ENCODE data around the gene TYR. TPM values are rescaled to one million over a fixed set of nuclear protein-coding genes. Genes with fewer than 3 reads are reported as not detected.
"Not testable (repeated sequence)": the region's sequence is repeated elsewhere in the genome, so short reads cannot be mapped to it uniquely, and the experiment has no call there.

TYR gene
- polyA plus RNA-seq, 3 donors from 2014 or later: not detected

DNA sequence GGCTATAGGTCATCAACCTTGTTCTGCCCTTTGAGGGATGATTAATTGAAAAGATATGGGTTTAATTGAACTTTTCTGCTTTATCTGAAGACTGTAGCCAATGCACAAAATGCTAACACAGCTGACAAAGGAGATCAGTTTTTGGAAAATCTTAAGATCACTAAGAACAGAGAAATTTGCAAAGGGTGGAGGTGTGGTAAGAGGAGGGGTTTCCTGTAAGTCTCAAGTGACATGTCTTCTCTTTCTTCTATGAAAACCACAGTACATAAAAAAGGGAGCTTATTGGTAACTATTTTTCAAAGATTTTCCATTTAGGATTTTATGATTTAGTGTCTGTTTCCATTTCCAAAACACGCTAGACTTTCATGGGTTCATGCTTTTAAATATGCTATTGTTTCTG, 108.9 kb downstream of the TYR start:
- H3K9me3 Mint-ChIP-seq: peaks cover 0 to 31% (median 12%) of the 10 kb centered on the region in 6 donors
- H3K36me3 Mint-ChIP-seq; H3K4me1 Mint-ChIP-seq; DNase-seq; H3K27ac Mint-ChIP-seq; H3K27me3 Mint-ChIP-seq (ENCODE audit: low read depth in 3 of 3): not testable (repeated sequence)
- peak overlapping the region in 1 of 5 donors; percentile 48 for H3K4me3 Mint-ChIP-seq

DNA sequence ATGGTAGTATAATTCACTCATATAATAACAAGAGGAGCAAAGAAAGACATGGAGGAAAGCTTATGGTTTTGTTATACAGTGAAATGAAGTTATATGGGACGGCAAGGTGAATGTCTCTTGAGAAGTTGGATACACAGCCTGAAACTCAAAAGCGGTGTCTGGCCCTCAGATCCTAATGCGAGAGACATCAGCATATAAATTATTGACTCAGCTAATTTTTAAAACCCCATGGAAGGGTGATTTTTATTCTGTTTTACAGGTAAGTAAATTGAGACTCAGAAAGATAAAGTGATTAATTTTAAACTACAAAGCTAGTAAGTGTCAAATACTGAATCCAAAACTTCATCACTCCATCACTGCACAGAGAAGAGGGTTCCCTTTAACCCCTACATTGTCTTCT, 110.3 kb downstream of the TYR start:
- not testable (repeated sequence) for H3K36me3 Mint-ChIP-seq; H3K4me3 Mint-ChIP-seq; H3K27me3 Mint-ChIP-seq (ENCODE audit: low read depth in 3 of 3); H3K4me1 Mint-ChIP-seq; H3K27ac Mint-ChIP-seq; DNase-seq
- peaks cover 0 to 40% (median 8%) of the 10 kb centered on the region in 6 donors for H3K9me3 Mint-ChIP-seq

DNA sequence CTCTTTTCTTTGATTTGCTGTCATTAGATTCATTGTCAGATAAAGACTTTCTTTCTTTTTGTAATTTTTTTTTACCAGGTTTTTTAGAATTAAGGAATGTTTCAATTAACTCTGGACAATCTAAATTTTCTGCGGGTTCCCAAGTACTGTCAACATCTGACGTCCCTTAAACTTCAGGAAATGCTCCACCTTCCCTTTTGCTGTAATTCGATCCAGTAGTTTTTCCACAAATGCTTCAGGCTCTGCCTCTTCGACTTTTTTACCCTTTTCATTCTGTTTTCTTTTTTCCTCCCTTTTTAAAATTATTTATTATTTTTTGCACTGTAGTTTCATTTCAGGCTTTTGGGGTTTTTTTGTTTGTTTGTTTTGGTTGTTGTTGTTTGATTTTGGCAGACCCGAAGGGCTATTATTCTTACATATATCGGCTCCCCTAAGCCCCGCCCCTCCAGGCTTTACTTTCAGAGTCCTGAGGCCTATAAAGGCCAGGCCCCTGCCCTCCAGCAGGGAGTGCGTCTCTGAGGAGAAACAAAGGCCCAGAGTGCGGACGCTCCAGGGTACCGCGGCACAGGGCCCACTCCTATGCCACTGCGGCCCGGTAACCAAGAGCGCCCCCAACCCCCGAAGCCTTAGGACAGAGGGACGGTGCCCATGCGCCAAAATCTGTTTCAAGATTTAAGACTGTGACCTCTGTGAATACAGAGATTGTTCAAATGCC, 116.4 kb downstream of the TYR start:
- DNase-seq: no peak
- H3K27ac Mint-ChIP-seq: no peak overlapping the region
- H3K9me3 Mint-ChIP-seq: peaks cover 0 to 19% (median 5%) of the 10 kb centered on the region in 6 donors
- no peaks in the 10 kb centered on the region for H3K4me1 Mint-ChIP-seq
- no peak overlapping the region for H3K4me3 Mint-ChIP-seq
- H3K36me3 Mint-ChIP-seq: peaks cover 0 to 4% (median 0%) of the 10 kb centered on the region in 3 donors
- no peaks in the 10 kb centered on the region for H3K27me3 Mint-ChIP-seq (ENCODE audit: low read depth in 3 of 3)

DNA sequence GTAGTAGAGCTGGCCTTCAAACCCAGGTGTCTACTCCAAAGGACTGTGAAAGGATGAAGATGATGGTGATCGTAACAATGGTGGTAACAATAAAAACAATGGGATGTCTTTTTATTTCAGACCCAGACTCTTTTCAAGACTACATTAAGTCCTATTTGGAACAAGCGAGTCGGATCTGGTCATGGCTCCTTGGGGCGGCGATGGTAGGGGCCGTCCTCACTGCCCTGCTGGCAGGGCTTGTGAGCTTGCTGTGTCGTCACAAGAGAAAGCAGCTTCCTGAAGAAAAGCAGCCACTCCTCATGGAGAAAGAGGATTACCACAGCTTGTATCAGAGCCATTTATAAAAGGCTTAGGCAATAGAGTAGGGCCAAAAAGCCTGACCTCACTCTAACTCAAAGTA, 117.3 kb downstream of the TYR start:
- H3K36me3 Mint-ChIP-seq; H3K27ac Mint-ChIP-seq; H3K4me1 Mint-ChIP-seq; H3K27me3 Mint-ChIP-seq (ENCODE audit: low read depth in 3 of 3); DNase-seq; H3K4me3 Mint-ChIP-seq: not testable (repeated sequence)
- H3K9me3 Mint-ChIP-seq: peaks cover under 1 to 18% (median 5%) of the 10 kb centered on the region in 6 donors

GRCh38 chr11:89303029-89303428, 125.4 kb downstream of the TYR start:
- not testable (repeated sequence) for H3K4me1 Mint-ChIP-seq; DNase-seq; H3K27me3 Mint-ChIP-seq (ENCODE audit: low read depth in 3 of 3); H3K4me3 Mint-ChIP-seq; H3K36me3 Mint-ChIP-seq; H3K27ac Mint-ChIP-seq
- peaks cover 0 to 38% (median 7%) of the 10 kb centered on the region in 6 donors for H3K9me3 Mint-ChIP-seq

GRCh38 chr11:89308272-89308671, 130.6 kb downstream of the TYR start:
- not testable (repeated sequence) for H3K36me3 Mint-ChIP-seq; DNase-seq; H3K4me1 Mint-ChIP-seq; H3K4me3 Mint-ChIP-seq; H3K27ac Mint-ChIP-seq; H3K27me3 Mint-ChIP-seq (ENCODE audit: low read depth in 3 of 3)
- peaks cover 0 to 20% (median 2%) of the 10 kb centered on the region in 6 donors for H3K9me3 Mint-ChIP-seq

- H3K36me3 Mint-ChIP-seq; H3K27me3 Mint-ChIP-seq (ENCODE audit: low read depth in 3 of 3); DNase-seq; H3K4me3 Mint-ChIP-seq; H3K27ac Mint-ChIP-seq; H3K4me1 Mint-ChIP-seq: not testable (repeated sequence)
- peaks cover 0 to 20% (median 1%) of the 10 kb centered on the region in 6 donors for H3K9me3 Mint-ChIP-seq
Observed at GRCh38 chr11:89309321-89309985, 131.8 kb downstream of the TYR start.

DNA sequence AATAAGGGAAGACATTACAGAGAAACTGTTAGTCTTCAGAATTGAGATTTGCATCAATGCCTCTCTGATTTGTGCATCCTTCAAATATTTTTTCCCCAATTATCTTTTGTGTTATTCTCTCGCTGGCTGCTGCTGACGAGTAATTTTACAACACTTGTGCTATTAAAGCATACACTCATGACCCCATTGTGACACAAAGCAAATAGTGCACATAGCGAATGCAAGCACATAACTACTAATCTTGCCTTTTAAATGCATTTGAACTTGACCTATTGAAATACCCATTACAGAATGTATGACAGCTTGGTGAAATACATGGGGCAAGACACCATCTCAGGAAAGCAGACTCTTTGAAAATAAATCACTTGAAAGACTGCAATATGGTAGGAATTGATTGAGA, 132.9 kb downstream of the TYR start:
- peaks cover 0 to 18% (median 1%) of the 10 kb centered on the region in 6 donors for H3K9me3 Mint-ChIP-seq
- H3K4me1 Mint-ChIP-seq; H3K4me3 Mint-ChIP-seq; H3K36me3 Mint-ChIP-seq; DNase-seq; H3K27ac Mint-ChIP-seq; H3K27me3 Mint-ChIP-seq (ENCODE audit: low read depth in 3 of 3): not testable (repeated sequence)

- no peak overlapping the region for H3K4me3 Mint-ChIP-seq
- no peaks in the 10 kb centered on the region for H3K4me1 Mint-ChIP-seq
- H3K9me3 Mint-ChIP-seq: peaks cover 2 to 21% (median 11%) of the 10 kb centered on the region in 6 donors
Observed at GRCh38 chr11:89321401-89321800, 143.7 kb downstream of the TYR start.

DNA sequence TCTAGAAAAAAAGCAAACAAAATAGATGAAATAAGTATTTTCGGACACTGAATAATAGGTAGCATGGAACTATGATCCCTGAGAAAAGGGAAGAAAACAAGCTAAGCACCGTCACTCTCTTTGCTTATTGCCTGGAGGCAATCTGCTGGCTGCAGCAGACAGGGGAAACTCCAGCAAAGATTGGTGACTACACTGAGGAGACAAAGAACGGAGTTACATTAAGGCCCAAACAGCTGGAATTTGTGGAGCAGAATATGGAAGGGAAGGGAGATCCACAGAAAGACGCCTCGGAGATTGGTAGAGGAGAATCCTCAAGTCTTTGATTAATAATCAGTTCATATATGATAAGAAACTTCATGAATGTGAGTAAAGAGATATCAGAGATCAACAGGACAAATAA, 150.2 kb downstream of the TYR start:
- no peaks in the 10 kb centered on the region for H3K27me3 Mint-ChIP-seq (ENCODE audit: low read depth in 3 of 3)
- H3K4me3 Mint-ChIP-seq: no peak overlapping the region
- H3K36me3 Mint-ChIP-seq: no peaks in the 10 kb centered on the region
- no peaks in the 10 kb centered on the region for H3K4me1 Mint-ChIP-seq
- peaks cover 0 to 18% (median 7%) of the 10 kb centered on the region in 6 donors for H3K9me3 Mint-ChIP-seq
- no peak for DNase-seq
- no peak overlapping the region for H3K27ac Mint-ChIP-seq

More at GRCh38 chr11:89321401-89321800, 143.7 kb downstream of the TYR start:
- H3K27me3 Mint-ChIP-seq (ENCODE audit: low read depth in 3 of 3): peaks cover 0 to 1% (median 0%) of the 10 kb centered on the region in 3 donors
- H3K27ac Mint-ChIP-seq: no peak overlapping the region
- no peak for DNase-seq
- H3K36me3 Mint-ChIP-seq: peaks cover 0 to 5% (median 0%) of the 10 kb centered on the region in 3 donors

- H3K4me1 Mint-ChIP-seq; H3K27ac Mint-ChIP-seq; H3K4me3 Mint-ChIP-seq; DNase-seq; H3K27me3 Mint-ChIP-seq (ENCODE audit: low read depth in 3 of 3); H3K36me3 Mint-ChIP-seq: not testable (repeated sequence)
- H3K9me3 Mint-ChIP-seq: peaks cover 0 to 18% (median 6%) of the 10 kb centered on the region in 6 donors
Observed at GRCh38 chr11:89331940-89332339, 154.3 kb downstream of the TYR start.

DNA sequence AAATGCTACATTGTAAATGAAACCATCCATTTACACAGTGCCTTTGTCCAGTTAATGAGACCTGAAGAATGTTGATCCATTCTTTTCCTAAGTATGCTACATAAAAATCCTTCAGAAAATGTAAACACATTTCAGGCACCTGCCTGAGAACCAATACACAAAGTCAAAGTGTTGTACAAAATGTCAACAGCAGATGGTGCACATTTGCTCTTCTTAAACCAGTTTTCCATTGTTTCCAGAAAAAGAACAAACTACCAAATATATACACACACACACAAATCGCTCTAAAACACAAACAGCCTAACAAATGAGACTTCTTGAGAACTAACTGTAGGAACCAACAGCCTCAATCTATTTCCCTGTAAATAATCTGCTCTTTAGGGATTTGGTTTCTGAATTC, 156.0 kb downstream of the TYR start:
- peaks cover 0 to 23% (median 4%) of the 10 kb centered on the region in 6 donors for H3K9me3 Mint-ChIP-seq
- not testable (repeated sequence) for H3K4me1 Mint-ChIP-seq; H3K27me3 Mint-ChIP-seq (ENCODE audit: low read depth in 3 of 3); H3K36me3 Mint-ChIP-seq; H3K4me3 Mint-ChIP-seq; H3K27ac Mint-ChIP-seq; DNase-seq

- H3K27me3 Mint-ChIP-seq (ENCODE audit: low read depth in 3 of 3); H3K36me3 Mint-ChIP-seq; H3K4me3 Mint-ChIP-seq; DNase-seq; H3K27ac Mint-ChIP-seq; H3K4me1 Mint-ChIP-seq: not testable (repeated sequence)
- H3K9me3 Mint-ChIP-seq: peaks cover 0 to 24% (median 4%) of the 10 kb centered on the region in 6 donors
Observed at GRCh38 chr11:89337100-89337650, 159.5 kb downstream of the TYR start.

DNA sequence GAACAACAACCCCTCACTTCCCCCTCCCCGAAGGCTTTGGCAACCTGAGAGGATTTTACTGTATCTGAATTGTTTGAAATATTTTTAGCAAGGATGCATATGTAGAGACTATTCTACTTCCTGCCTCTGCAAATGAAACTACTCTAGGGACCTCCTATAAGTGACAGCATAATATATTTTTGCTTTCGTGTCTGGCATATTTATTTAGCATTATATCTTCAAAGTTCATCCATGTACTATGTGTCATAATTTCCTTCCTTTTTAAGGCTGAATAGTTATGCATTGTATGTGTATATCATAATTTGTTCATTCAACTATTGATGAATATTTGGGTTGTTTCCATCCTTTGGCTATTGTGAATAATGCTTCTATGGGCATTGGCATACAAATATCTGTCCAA, 160.4 kb downstream of the TYR start:
- not testable (repeated sequence) for DNase-seq; H3K27ac Mint-ChIP-seq; H3K4me1 Mint-ChIP-seq; H3K36me3 Mint-ChIP-seq; H3K4me3 Mint-ChIP-seq; H3K27me3 Mint-ChIP-seq (ENCODE audit: low read depth in 3 of 3)
- peaks cover 0 to 28% (median 5%) of the 10 kb centered on the region in 6 donors for H3K9me3 Mint-ChIP-seq
